Measurements from ENCODE around the gene GFI1. TPM values are rescaled to one million over a fixed set of nuclear protein-coding genes. Genes with fewer than 3 reads are reported as not detected.

The GFI1 gene
- total and polyA plus RNA-seq, 2 experiments from 2014 or later: 0.10 TPM; not detected in 1

DNA sequence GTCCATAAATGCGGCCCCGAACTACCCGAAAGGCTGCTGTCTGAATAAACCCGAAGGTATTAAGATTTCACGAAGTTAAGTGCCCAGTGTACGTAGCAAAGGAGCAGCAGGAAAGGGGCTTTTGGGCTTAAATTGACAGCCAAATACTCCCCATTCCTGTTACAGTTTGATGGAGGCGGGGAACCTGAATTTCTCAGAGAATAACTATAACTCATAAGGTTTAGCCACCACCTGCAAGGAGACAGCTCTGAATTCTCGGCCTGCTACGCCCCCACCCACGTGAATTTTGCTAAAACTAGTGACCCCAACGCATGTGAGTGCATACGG lies 5.2 kb downstream of the GFI1 start:
- H3K4me3 ChIP-seq: no peak overlapping the region
- H3K9me3 ChIP-seq (ENCODE audit: low read depth): no peaks in the 10 kb centered on the region
- no peak for DNase-seq (ENCODE audit: low spot score)
- peaks cover 100% of the 10 kb centered on the region for H3K27me3 ChIP-seq
- 5% methylated on average over 12 of the region's 12 CpGs for WGBS (ENCODE audit: low lambda C conversion rate, missing lambda C conversion rate)
- TF ChIP-seq EZH2phosphoT487 (IDR thresholded peaks at IDR 0.05; ENCODE audit: low read depth, severe bottlenecking, unreplicated experiment) (no peak), EZH2 (IDR thresholded peaks at IDR 0.05; ENCODE audit: borderline replicate concordance) (no peak), CTCF (IDR thresholded peaks at IDR 0.05; ENCODE audit: poor library complexity) (no peak)
- no peaks in the 10 kb centered on the region for H3K9me2 ChIP-seq (replicated peaks; ENCODE audit: insufficient read depth)
- H3K36me3 ChIP-seq (replicated peaks; ENCODE audit: insufficient read depth, low read depth): no peaks in the 10 kb centered on the region
- peak overlapping the region; percentile 35 for H2AFZ ChIP-seq
- no peaks in the 10 kb centered on the region for H3K79me2 ChIP-seq
- H3K27ac ChIP-seq: no peak overlapping the region
- H3K4me2 ChIP-seq: peak overlapping the region; percentile 97
- H3K4me1 ChIP-seq (ENCODE audit: insufficient read depth): peaks cover 51% of the 10 kb centered on the region
- peaks cover 7% of the 10 kb centered on the region for H4K20me1 ChIP-seq (ENCODE audit: insufficient read depth, poor library complexity, severe bottlenecking)

DNA sequence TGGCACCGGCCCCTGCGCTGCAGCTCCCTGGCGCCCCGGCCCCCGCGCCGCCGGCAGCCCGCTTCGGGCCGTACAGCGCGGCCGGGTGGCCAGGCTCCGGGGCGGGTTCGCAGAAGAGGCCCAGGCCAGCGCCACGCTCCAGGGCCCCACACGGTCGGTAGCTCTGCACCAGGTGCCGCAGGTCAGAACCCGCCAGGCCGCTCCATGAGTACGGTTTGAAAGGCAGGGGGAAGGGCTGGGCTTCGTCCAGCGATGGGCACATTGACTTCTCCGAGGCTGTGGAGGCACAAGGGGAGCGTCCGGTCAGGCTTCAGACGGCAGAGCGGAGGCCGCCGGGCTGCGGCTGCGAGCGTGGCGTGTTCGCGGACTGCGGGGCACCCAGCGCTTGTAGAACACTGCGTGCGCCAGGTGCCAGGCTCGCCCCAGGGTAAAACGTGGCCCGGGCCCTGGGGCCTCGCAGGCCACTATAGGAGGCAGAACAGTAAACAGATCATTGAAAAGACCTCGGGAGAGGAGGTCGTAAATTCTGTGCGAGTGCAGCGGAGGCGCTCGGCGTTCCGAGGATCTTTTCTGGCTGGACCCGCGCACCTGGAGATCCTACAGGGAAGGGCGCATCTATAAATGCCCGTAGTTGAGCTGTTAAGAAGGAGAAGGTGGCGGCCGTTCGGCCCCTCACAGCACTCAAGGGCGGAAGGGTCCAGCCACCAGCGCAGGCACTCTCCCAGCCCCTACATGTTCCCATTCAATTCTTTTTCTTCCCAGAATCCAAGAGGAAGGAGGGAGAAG lies 5.7 kb downstream of the GFI1 start:
- no peak overlapping the region for H3K27ac ChIP-seq
- H3K4me2 ChIP-seq: peak overlapping the region; percentile 97
- 2% methylated on average over 65 of the region's 65 CpGs for WGBS (ENCODE audit: low lambda C conversion rate, missing lambda C conversion rate)
- TF ChIP-seq CTCF (IDR thresholded peaks at IDR 0.05; ENCODE audit: poor library complexity) (no peak), EZH2phosphoT487 (IDR thresholded peaks at IDR 0.05; ENCODE audit: low read depth, severe bottlenecking, unreplicated experiment) (no peak), EZH2 (IDR thresholded peaks at IDR 0.05; ENCODE audit: borderline replicate concordance) (peak; percentile 73)
- peak; percentile 17 for DNase-seq (ENCODE audit: low spot score)
- peak overlapping the region; percentile 35 for H2AFZ ChIP-seq
- H3K9me3 ChIP-seq (ENCODE audit: low read depth): no peaks in the 10 kb centered on the region
- no peaks in the 10 kb centered on the region for H3K9me2 ChIP-seq (replicated peaks; ENCODE audit: insufficient read depth)
- no peaks in the 10 kb centered on the region for H3K79me2 ChIP-seq
- H3K4me1 ChIP-seq (ENCODE audit: insufficient read depth): peaks cover 47% of the 10 kb centered on the region
- H3K36me3 ChIP-seq (replicated peaks; ENCODE audit: insufficient read depth, low read depth): no peaks in the 10 kb centered on the region
- H3K27me3 ChIP-seq: peaks cover 100% of the 10 kb centered on the region
- peaks cover 7% of the 10 kb centered on the region for H4K20me1 ChIP-seq (ENCODE audit: insufficient read depth, poor library complexity, severe bottlenecking)
- H3K4me3 ChIP-seq: no peak overlapping the region

DNA sequence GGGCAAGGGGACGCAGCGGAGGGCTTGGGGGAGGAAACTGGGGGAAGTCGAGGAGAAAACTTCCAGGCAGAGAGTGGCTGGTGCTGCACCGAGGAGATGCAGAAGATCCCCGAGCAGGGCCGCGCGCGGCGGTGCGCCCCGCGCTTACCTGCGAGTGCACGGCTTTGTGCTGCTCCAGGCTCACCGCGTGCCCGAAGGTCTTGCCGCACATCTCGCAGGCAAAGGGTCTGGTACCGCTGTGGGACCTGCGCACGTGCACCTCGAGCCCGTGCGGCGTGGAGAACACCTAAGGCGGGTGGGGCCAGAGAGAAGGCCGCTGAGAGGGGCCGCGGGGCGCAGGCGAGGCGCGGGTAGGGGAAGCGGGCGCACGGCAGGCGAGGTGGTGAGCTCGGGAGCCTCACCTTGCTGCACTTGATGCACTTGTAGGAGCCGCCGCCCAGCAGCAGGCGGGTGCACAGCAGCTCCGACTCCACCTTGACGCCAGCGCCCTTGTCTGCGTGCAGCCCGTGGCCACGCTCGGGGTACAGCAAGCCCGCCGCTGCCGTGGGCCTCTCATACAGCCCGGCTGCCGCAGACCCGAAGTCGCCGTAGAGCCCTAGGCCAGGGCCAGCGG lies 6.4 kb downstream of the GFI1 start:
- no peak overlapping the region for H3K4me3 ChIP-seq
- WGBS (ENCODE audit: low lambda C conversion rate, missing lambda C conversion rate): 5% methylated on average over 47 of the region's 59 CpGs
- no peaks in the 10 kb centered on the region for H3K79me2 ChIP-seq
- peaks cover 7% of the 10 kb centered on the region for H4K20me1 ChIP-seq (ENCODE audit: insufficient read depth, poor library complexity, severe bottlenecking)
- H3K27ac ChIP-seq: no peak overlapping the region
- H3K4me1 ChIP-seq (ENCODE audit: insufficient read depth): peaks cover 41% of the 10 kb centered on the region
- H2AFZ ChIP-seq: no peak overlapping the region
- H3K4me2 ChIP-seq: peak overlapping the region; percentile 97
- H3K36me3 ChIP-seq (replicated peaks; ENCODE audit: insufficient read depth, low read depth): no peaks in the 10 kb centered on the region
- TF ChIP-seq CTCF (IDR thresholded peaks at IDR 0.05; ENCODE audit: poor library complexity): no peak
- TF ChIP-seq EZH2phosphoT487 (IDR thresholded peaks at IDR 0.05; ENCODE audit: low read depth, severe bottlenecking, unreplicated experiment): peak; percentile 39
- TF ChIP-seq EZH2 (IDR thresholded peaks at IDR 0.05; ENCODE audit: borderline replicate concordance): peak; percentile 97
- peaks cover 100% of the 10 kb centered on the region for H3K27me3 ChIP-seq
- DNase-seq (ENCODE audit: low spot score): peak; percentile 13
- H3K9me3 ChIP-seq (ENCODE audit: low read depth): no peaks in the 10 kb centered on the region
- H3K9me2 ChIP-seq (replicated peaks; ENCODE audit: insufficient read depth): no peaks in the 10 kb centered on the region
